Hepatocyte (in vitro differentiated cells): ENCODE results near the gene C11orf86. TPM values are rescaled to one million over a fixed set of nuclear protein-coding genes. Genes with fewer than 3 reads are reported as not detected.
A peak's percentile ranks its signal among the peaks of the same experiment; 100 is the strongest.

Experiments used
- DNase-seq: peaks from one replicate; pipeline ENCODE4 v3.0.0-alpha.2; 2016; ENCODE audit warnings: low spot score
- H2AFZ ChIP-seq: fragments of 200-600 bp; sonication (generic); 2 replicates; pipeline ENCODE4 v1.6.0; 2016; ENCODE audit warnings: antibody characterized with exemption, mild to moderate bottlenecking
- H3K27ac ChIP-seq: fragments of 200-600 bp; sonication (generic); 2 replicates; pipeline ENCODE4 v1.5.1; 2016; ENCODE audit warnings: mild to moderate bottlenecking
- H3K27me3 ChIP-seq: fragments of 200-600 bp; sonication (generic); 2 replicates; pipeline ENCODE4 v1.6.1; 2016
- H3K36me3 ChIP-seq: fragments of 200-600 bp; sonication (generic); replicated peaks from 2 replicates; pipeline ENCODE4 v1.5.1; 2016; ENCODE audit warnings: low read depth; ENCODE audit not compliant: insufficient read depth
- H3K4me1 ChIP-seq: fragments of 200-600 bp; sonication (generic); 2 replicates; pipeline ENCODE4 v1.5.1; 2016; ENCODE audit warnings: mild to moderate bottlenecking, moderate library complexity; ENCODE audit not compliant: insufficient read depth
- H3K4me2 ChIP-seq: fragments of 200-600 bp; sonication (generic); 2 replicates; pipeline ENCODE4 v1.6.0; 2016
- H3K4me3 ChIP-seq: fragments of 200-600 bp; sonication (generic); 2 replicates; pipeline ENCODE4 v1.5.1; 2016; ENCODE audit warnings: mild to moderate bottlenecking
- H3K79me2 ChIP-seq: fragments of 200-600 bp; sonication (generic); 2 replicates; pipeline ENCODE4 v1.6.0; 2017; ENCODE audit warnings: mild to moderate bottlenecking
- H3K9me2 ChIP-seq: fragments of 200-600 bp; sonication (generic); replicated peaks from 2 replicates; pipeline ENCODE4 v1.6.0; 2017; ENCODE audit warnings: mild to moderate bottlenecking; ENCODE audit not compliant: insufficient read depth
- H3K9me3 ChIP-seq: fragments of 200-600 bp; sonication (generic); 2 replicates; pipeline ENCODE4 v1.5.1; 2016; ENCODE audit warnings: low read depth, mild to moderate bottlenecking
- H4K20me1 ChIP-seq: fragments of 200-600 bp; sonication (generic); 2 replicates; pipeline ENCODE4 v1.6.0; 2016; ENCODE audit warnings: mild to moderate bottlenecking; ENCODE audit not compliant: insufficient read depth, poor library complexity, severe bottlenecking
- EZH2 ChIP-seq: fragments of 200-600 bp; sonication (generic); IDR thresholded peaks from 2 replicates; pipeline ENCODE4 v1.6.1; 2016; ENCODE audit warnings: antibody characterized with exemption, mild to moderate bottlenecking, borderline replicate concordance
- EZH2phosphoT487 ChIP-seq: fragments of 200-600 bp; sonication (generic); IDR thresholded peaks from one replicate; pipeline ENCODE4 v1.6.1; 2018; ENCODE audit warnings: antibody characterized with exemption, mild to moderate bottlenecking, low read depth, moderate library complexity; ENCODE audit not compliant: unreplicated experiment, severe bottlenecking
- WGBS: methylation state at CpG from one replicate; pipeline ENCODE4 v1.1.6; 2016; ENCODE audit warnings: low lambda C conversion rate; ENCODE audit errors: missing lambda C conversion rate; 5-methylcytosine and 5-hydroxymethylcytosine counted together
- polyA plus RNA-seq: library from polyadenylated mRNA; unstranded; fragments of >200 nt; fragmentation: Nextera tagmentation; extraction: Ambion mirVana; gene quantifications from 2 replicates; pipeline ENCODE4 v1.2.1, GENCODE V29; 2016
- total RNA-seq: library from RNA; depleted of rRNA; stranded (reverse); fragments of >200 nt; gene quantifications from 2 replicates; pipeline ENCODE4 v1.2.3, GENCODE V29; 2014
- TF ChIP-seq, protein P1 (sequence below): fragments of 200-600 bp; sonication (generic); IDR thresholded peaks from 2 replicates; pipeline ENCODE4 v1.5.1; 2016; ENCODE audit warnings: antibody characterized with exemption, mild to moderate bottlenecking; ENCODE audit not compliant: poor library complexity

Gene C11orf86
- total and polyA plus RNA-seq, 2 experiments from 2014 or later, result 1.5 to 2.6 TPM

DNA sequence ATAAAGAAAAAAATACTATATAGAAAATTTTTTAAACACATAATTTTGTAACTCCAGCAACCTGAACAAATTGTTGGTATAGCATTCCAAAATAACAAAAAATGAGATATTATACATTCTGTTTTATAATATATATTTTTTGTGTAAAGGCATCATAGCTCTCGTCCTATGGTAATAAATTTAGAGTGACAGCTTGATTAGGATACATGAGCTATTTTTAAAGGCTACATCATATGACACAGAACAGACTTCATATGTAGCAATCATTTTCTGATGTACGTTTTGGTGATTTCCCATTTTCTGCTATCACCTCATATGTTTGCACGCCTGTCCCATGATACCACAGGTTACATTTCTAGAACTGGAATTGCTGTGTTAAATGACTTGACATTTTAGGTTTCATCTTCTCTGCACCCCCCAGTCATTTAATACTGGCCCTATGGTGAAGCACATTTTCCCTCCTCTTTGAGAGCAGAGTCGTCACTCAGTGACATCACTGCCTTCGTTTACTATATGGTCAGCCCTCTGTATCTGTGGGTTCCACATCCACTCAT, 36.4 kb upstream of the C11orf86 start:
- no peaks in the 10 kb centered on the region for H3K9me2 ChIP-seq
- no peak overlapping the region for H3K27ac ChIP-seq
- no peak overlapping the region for H2AFZ ChIP-seq
- H3K36me3 ChIP-seq, result no peaks in the 10 kb centered on the region
- H3K4me2 ChIP-seq, result no peak overlapping the region
- 89% methylated on average over 5 of the region's 5 CpGs for WGBS
- no peaks in the 10 kb centered on the region for H3K79me2 ChIP-seq
- H3K27me3 ChIP-seq, result no peaks in the 10 kb centered on the region
- TF ChIP-seq EZH2 (no peak), EZH2phosphoT487 (no peak)
- TF ChIP-seq, protein P1, sequence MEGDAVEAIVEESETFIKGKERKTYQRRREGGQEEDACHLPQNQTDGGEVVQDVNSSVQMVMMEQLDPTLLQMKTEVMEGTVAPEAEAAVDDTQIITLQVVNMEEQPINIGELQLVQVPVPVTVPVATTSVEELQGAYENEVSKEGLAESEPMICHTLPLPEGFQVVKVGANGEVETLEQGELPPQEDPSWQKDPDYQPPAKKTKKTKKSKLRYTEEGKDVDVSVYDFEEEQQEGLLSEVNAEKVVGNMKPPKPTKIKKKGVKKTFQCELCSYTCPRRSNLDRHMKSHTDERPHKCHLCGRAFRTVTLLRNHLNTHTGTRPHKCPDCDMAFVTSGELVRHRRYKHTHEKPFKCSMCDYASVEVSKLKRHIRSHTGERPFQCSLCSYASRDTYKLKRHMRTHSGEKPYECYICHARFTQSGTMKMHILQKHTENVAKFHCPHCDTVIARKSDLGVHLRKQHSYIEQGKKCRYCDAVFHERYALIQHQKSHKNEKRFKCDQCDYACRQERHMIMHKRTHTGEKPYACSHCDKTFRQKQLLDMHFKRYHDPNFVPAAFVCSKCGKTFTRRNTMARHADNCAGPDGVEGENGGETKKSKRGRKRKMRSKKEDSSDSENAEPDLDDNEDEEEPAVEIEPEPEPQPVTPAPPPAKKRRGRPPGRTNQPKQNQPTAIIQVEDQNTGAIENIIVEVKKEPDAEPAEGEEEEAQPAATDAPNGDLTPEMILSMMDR, result no peak
- H3K9me3 ChIP-seq, result no peaks in the 10 kb centered on the region
- no peak for DNase-seq
- H3K4me3 ChIP-seq, result no peak overlapping the region
- peaks cover 4% of the 10 kb centered on the region for H3K4me1 ChIP-seq
- H4K20me1 ChIP-seq, result no peaks in the 10 kb centered on the region

DNA sequence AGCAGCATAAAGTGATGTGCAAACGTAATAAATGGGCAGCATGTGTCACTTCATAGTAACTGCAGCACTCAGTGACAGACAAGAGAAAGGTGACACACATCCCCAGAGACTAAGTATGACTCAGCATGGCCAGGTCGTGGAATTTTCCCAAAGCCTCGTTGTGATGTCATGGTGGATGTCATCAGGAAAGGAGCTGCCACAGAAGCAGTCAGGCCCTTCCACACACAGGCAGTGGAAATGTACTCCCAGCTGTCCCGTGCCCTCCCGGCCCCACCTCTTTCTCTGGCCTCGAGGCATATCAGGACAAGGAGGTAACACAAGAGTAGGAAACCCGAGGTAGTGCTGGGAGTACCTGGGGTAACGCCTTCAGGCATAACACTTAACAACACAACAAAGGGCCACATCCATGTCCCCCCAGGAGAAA, 25.0 kb upstream of the C11orf86 start:
- H3K4me2 ChIP-seq, result peak overlapping the region; percentile 19
- no peak for TF ChIP-seq EZH2
- TF ChIP-seq, protein P1, result no peak
- no peak for TF ChIP-seq EZH2phosphoT487
- no peaks in the 10 kb centered on the region for H3K36me3 ChIP-seq
- H3K9me3 ChIP-seq, result no peaks in the 10 kb centered on the region
- no peaks in the 10 kb centered on the region for H3K27me3 ChIP-seq
- 47% methylated on average over 8 of the region's 8 CpGs for WGBS
- peak overlapping the region; percentile 80 for H3K27ac ChIP-seq
- H3K9me2 ChIP-seq, result no peaks in the 10 kb centered on the region
- no peaks in the 10 kb centered on the region for H4K20me1 ChIP-seq
- H3K4me1 ChIP-seq, result peaks cover 30% of the 10 kb centered on the region
- H3K4me3 ChIP-seq, result no peak overlapping the region
- H3K79me2 ChIP-seq, result peaks cover 11% of the 10 kb centered on the region
- H2AFZ ChIP-seq, result no peak overlapping the region
- DNase-seq, result peak; percentile 89

GRCh38 chr11:66951135-66951534, 24.0 kb upstream of the C11orf86 start:
- no peak overlapping the region for H3K27ac ChIP-seq
- no peaks in the 10 kb centered on the region for H3K9me3 ChIP-seq
- H3K4me2 ChIP-seq, result no peak overlapping the region

More at GRCh38 chr11:66951135-66951534, 24.0 kb upstream of the C11orf86 start:
- Histone ChIP-seq H4K20me1 (no peaks in the 10 kb centered on the region), H3K4me1 (peaks cover 31% of the 10 kb centered on the region), H2AFZ (no peak overlapping the region), H3K79me2 (peaks cover 17% of the 10 kb centered on the region), H3K4me3 (no peak overlapping the region), H3K9me2 (no peaks in the 10 kb centered on the region), H3K36me3 (no peaks in the 10 kb centered on the region), H3K27me3 (no peaks in the 10 kb centered on the region)
- DNase-seq, result no peak
- 97% methylated on average over 10 of the region's 10 CpGs for WGBS
- TF ChIP-seq, protein P1, result no peak
- TF ChIP-seq EZH2, result no peak
- TF ChIP-seq EZH2phosphoT487, result no peak
